ENCODE data around the gene LRRC75A.

The LRRC75A gene

GRCh38 chr17:16475179-16475704 is 16.8 kb downstream of the LRRC75A start:
- H3K36me3 ChIP-seq (replicated peaks; ENCODE audit: low read depth, low read length): no peaks in the 10 kb centered on the region
- no peaks in the 10 kb centered on the region for H3K4me1 ChIP-seq (ENCODE audit: low read length)
- H3K9ac ChIP-seq (ENCODE audit: low read length): no peak overlapping the region
- no peak for TF ChIP-seq EZH2phosphoT487 (IDR thresholded peaks at IDR 0.05; ENCODE audit: low read depth)
- no peak for TF ChIP-seq CTCF (IDR thresholded peaks at IDR 0.05; ENCODE audit: low read depth, low read length)
- no peak overlapping the region for H3K4me2 ChIP-seq (ENCODE audit: low read length)
- H2AFZ ChIP-seq (ENCODE audit: low read depth, low read length): no peak overlapping the region
- H3K79me2 ChIP-seq (ENCODE audit: low read length): no peaks in the 10 kb centered on the region
- no peaks in the 10 kb centered on the region for H3K9me3 ChIP-seq (ENCODE audit: insufficient read depth, low read length)
- H4K20me1 ChIP-seq (ENCODE audit: insufficient read depth, low read length): no peaks in the 10 kb centered on the region
- no peak overlapping the region for H3K27ac ChIP-seq (ENCODE audit: low read length)
- H3K4me3 ChIP-seq (ENCODE audit: low read length): no peak overlapping the region
- H3K27me3 ChIP-seq (ENCODE audit: low read depth, low read length): no peaks in the 10 kb centered on the region

- Histone ChIP-seq H3K9me3 (ENCODE audit: insufficient read depth, low read length) (no peaks in the 10 kb centered on the region), H3K27ac (ENCODE audit: low read length) (no peak overlapping the region)
These were observed 17.8 kb downstream of the LRRC75A start for GRCh38 chr17:16474012-16474725.

GRCh38 chr17:16473044-16474011 is 18.7 kb downstream of the LRRC75A start:
- Histone ChIP-seq H4K20me1 (ENCODE audit: insufficient read depth, low read length) (no peaks in the 10 kb centered on the region), H3K4me3 (ENCODE audit: low read length) (no peak overlapping the region), H3K9ac (ENCODE audit: low read length) (no peak overlapping the region), H3K4me2 (ENCODE audit: low read length) (no peak overlapping the region), H3K9me3 (ENCODE audit: insufficient read depth, low read length) (no peaks in the 10 kb centered on the region), H2AFZ (ENCODE audit: low read depth, low read length) (no peak overlapping the region), H3K4me1 (ENCODE audit: low read length) (no peaks in the 10 kb centered on the region; the same call in 1 of the 2 replicates), H3K27me3 (ENCODE audit: low read depth, low read length) (no peaks in the 10 kb centered on the region), H3K27ac (ENCODE audit: low read length) (no peak overlapping the region), H3K36me3 (replicated peaks; ENCODE audit: low read depth, low read length) (no peaks in the 10 kb centered on the region), H3K79me2 (ENCODE audit: low read length) (no peaks in the 10 kb centered on the region)
- TF ChIP-seq CTCF (IDR thresholded peaks at IDR 0.05; ENCODE audit: low read depth, low read length): no peak
- no peak for TF ChIP-seq EZH2phosphoT487 (IDR thresholded peaks at IDR 0.05; ENCODE audit: low read depth)

More at GRCh38 chr17:16474012-16474725, 17.8 kb downstream of the LRRC75A start:
- Histone ChIP-seq H3K79me2 (ENCODE audit: low read length) (no peaks in the 10 kb centered on the region), H3K4me1 (ENCODE audit: low read length) (no peaks in the 10 kb centered on the region; the same call in 1 of the 2 replicates), H3K4me3 (ENCODE audit: low read length) (no peak overlapping the region), H3K27me3 (ENCODE audit: low read depth, low read length) (no peaks in the 10 kb centered on the region), H3K36me3 (replicated peaks; ENCODE audit: low read depth, low read length) (no peaks in the 10 kb centered on the region), H2AFZ (ENCODE audit: low read depth, low read length) (no peak overlapping the region), H3K9ac (ENCODE audit: low read length) (no peak overlapping the region), H3K4me2 (ENCODE audit: low read length) (no peak overlapping the region), H4K20me1 (ENCODE audit: insufficient read depth, low read length) (no peaks in the 10 kb centered on the region)
- TF ChIP-seq CTCF (IDR thresholded peaks at IDR 0.05; ENCODE audit: low read depth, low read length): no peak

GRCh38 chr17:16472539-16472938 is 19.5 kb downstream of the LRRC75A start:
- H3K36me3 ChIP-seq (replicated peaks; ENCODE audit: low read depth, low read length): no peaks in the 10 kb centered on the region
- TF ChIP-seq EZH2phosphoT487 (IDR thresholded peaks at IDR 0.05; ENCODE audit: low read depth): no peak
- H3K4me1 ChIP-seq (ENCODE audit: low read length): no peaks in the 10 kb centered on the region; the same call in 1 of the 2 replicates
- no peaks in the 10 kb centered on the region for H3K27me3 ChIP-seq (ENCODE audit: low read depth, low read length)
- H3K9me3 ChIP-seq (ENCODE audit: insufficient read depth, low read length): no peaks in the 10 kb centered on the region
- H3K79me2 ChIP-seq (ENCODE audit: low read length): no peaks in the 10 kb centered on the region
- no peak overlapping the region for H3K4me2 ChIP-seq (ENCODE audit: low read length)
- H3K4me3 ChIP-seq (ENCODE audit: low read length): no peak overlapping the region
- no peak overlapping the region for H3K9ac ChIP-seq (ENCODE audit: low read length)
- H4K20me1 ChIP-seq (ENCODE audit: insufficient read depth, low read length): no peaks in the 10 kb centered on the region
- H2AFZ ChIP-seq (ENCODE audit: low read depth, low read length): no peak overlapping the region
- H3K27ac ChIP-seq (ENCODE audit: low read length): no peak overlapping the region

All from OCI-LY3 (cell line).